ENCODE results near the gene ZNF197. TPM values are rescaled to one million over a fixed set of nuclear protein-coding genes. Genes with fewer than 3 reads are reported as not detected.

The ZNF197 gene
- total RNA-seq = 7.2 and 9.5 TPM in 2 replicates

DNA sequence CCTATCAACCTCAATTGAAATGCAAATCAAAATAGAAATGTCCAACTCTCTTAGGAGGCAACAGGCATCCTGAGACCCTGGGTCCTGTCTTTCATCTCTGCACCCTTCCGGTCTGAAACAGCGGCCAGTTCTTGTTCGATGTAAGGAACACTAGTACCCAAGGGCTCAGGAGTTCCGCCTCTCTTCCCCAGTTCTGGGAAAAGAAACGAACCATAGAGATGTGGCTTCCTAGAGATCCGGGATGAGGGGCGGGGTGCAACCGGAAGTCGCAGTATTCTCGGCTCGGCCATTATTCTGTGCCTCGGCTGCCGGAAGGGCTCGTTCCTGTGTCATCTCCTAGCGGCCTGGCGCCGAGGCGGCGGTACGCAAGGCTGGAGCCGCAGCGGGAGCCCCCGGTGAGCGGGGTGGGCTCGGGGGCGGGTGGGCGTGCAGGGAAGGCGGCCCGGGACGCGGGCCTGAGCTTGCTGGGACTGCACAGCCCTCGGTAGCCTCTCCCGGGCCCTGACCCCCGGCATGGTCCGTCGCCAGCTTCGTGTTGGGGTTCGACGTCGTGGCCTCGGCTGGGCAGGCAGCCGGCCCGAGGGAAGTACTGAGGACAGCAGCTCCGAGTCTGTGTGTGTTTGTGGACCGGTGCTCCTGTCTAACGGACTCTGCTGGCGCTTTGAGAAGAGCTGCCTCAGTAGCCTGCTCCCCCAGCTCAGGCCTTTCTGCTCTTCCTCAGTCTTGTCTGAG lies at the start of gene ZNF197:
Gene ZNF197 (plus strand): TSS at position 288 of the 732 bp plus-strand sequence. CDS start 4,119 bp downstream, outside the sequence.

DNA sequence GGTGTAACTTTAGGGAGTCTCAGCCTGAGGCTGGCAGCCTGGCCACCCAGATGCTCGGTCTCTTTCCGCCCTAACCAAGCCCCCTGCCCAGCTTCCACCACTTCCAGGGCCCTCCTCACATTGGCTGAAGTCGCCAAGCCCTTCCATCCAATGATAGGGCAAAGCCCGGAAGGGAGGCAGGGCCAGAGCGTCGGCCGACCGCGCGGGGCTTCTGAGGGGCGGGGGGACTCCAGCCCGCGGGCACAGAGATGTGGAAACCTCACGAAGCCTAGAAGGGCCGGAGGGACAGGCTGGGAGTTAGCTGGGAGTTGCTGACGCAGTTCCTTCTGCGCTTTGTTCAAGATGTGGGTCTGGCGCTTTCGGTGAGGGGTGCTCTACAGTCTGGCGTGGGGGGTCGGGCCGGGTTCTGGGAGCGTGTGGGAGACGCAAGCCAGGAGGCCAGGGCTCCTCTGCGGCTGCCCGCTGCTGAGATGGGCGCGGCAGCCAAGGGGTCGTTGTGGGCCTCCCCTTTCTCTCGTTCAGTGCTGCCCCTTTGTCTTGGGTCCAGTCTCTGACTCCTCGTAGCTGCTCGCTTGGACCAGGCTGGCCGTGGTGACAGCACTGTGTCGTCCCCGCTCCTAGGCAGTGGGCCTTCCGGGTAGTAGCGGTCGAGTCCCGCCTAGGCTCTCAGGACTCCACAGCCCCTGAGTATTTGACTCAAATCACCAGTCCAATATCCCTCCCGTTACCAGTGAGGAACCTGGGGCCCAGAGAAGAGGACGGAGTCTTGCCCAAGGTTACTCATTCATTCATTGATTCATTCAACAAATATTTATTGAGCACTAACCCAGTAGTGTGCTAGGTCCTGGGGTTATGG lies 40.0 kb upstream of the ZNF197 start, which contains the start of gene ZNF660:
Gene ZNF660 (plus strand): TSS at position 319 of the 856 bp plus-strand sequence. CDS start 9,230 bp downstream, outside the sequence.

DNA sequence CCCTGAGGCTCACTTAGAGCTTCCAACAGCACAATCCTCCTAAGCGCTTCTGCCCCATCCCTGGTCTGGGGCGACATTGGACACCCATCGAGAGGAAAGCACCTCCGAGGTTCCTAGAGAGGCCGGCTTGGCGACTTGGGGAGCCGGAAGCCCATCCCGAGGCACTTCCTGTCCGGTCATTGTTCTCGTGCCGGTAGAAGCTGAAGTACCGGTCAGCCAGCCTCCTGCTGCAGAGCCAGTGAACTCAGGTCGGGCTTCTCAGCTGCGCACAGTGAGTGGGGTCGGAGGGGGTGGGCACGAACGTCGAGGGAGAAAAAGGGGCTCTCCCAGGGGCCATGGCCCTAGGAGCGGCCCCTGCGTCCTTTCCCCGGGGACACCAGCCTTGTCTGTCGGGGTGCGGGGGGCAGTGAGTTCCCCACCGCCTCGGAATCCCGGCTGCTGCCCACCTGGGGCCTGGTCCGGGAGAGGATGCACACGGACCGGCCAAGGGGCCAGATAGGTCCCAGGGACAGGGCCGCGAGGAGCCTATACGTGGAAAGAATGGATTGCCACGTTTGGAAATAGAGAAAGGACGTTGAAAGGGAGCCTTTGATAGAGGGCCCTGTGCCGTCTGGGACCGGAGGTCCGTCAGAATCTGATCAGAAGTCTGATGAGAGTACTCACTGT lies 23.9 kb downstream of the ZNF197 start, which contains the start of gene ZNF35:
Gene ZNF35 (plus strand): TSS at position 169 of the 666 bp plus-strand sequence. CDS start 2,336 bp downstream, outside the sequence.

Other genes starting within 250 kb of the ZNF197 start
- gene ZNF445, start 147.4 kb upstream of the ZNF197 start, total RNA-seq = 1.7 and 2.0 TPM in 2 replicates
- 2.1 and 6.4 TPM in 2 replicates for gene ZKSCAN7, start 69.8 kb upstream of the ZNF197 start, total RNA-seq
- 0.55 and 0.72 TPM in 2 replicates for gene ZNF660, start 40.1 kb upstream of the ZNF197 start, total RNA-seq
- 8.7 and 9.1 TPM in 2 replicates for gene ZNF35, start 23.7 kb downstream of the ZNF197 start, total RNA-seq
- 1.6 and 2.7 TPM in 2 replicates for gene ZNF502, start 87.6 kb downstream of the ZNF197 start, total RNA-seq
- gene ZNF501, start 104.6 kb downstream of the ZNF197 start, total RNA-seq = 2.5 and 2.7 TPM in 2 replicates
- gene KIAA1143, start 136.6 kb downstream of the ZNF197 start, total RNA-seq = 14.0 and 15.1 TPM in 2 replicates
- 3.8 and 12.6 TPM in 2 replicates for gene KIF15, start 136.8 kb downstream of the ZNF197 start, total RNA-seq
- gene TMEM42, start 236.9 kb downstream of the ZNF197 start, total RNA-seq = 28.5 and 34.2 TPM in 2 replicates
- gene TGM4, start 249.6 kb downstream of the ZNF197 start, total RNA-seq = 0.08 and 0.16 TPM in 2 replicates